Measurements from ENCODE around the gene TBX21.

Gene TBX21

GRCh38 chr17:47728214-47728877 is 4.7 kb upstream of the TBX21 start:
- Histone ChIP-seq H3K27me3 (ENCODE audit: insufficient read depth, insufficient read length) (peaks cover 34% of the 10 kb centered on the region), H3K9ac (ENCODE audit: insufficient read length, low read depth) (no peak overlapping the region), H3K4me3 (ENCODE audit: insufficient read length, low read depth) (no peak overlapping the region), H3K4me1 (ENCODE audit: insufficient read depth, insufficient read length) (peaks cover 17% of the 10 kb centered on the region), H3K36me3 (ENCODE audit: insufficient read depth, insufficient read length, low read length) (no peaks in the 10 kb centered on the region), H3K9me3 (ENCODE audit: insufficient read depth, low read length) (no peaks in the 10 kb centered on the region)
- no peak for TF ChIP-seq ZNF274 (IDR thresholded peaks at IDR 0.05; ENCODE audit: low read depth, low read length)
- TF ChIP-seq SUZ12 (IDR thresholded peaks at IDR 0.05; ENCODE audit: extremely low read depth, insufficient read depth, insufficient read length), result no peak
- no peak for TF ChIP-seq YY1 (IDR thresholded peaks at IDR 0.05; ENCODE audit: insufficient read depth, insufficient read length)
- no peak for DNase-seq (ENCODE audit: low read depth, low spot score)

DNA sequence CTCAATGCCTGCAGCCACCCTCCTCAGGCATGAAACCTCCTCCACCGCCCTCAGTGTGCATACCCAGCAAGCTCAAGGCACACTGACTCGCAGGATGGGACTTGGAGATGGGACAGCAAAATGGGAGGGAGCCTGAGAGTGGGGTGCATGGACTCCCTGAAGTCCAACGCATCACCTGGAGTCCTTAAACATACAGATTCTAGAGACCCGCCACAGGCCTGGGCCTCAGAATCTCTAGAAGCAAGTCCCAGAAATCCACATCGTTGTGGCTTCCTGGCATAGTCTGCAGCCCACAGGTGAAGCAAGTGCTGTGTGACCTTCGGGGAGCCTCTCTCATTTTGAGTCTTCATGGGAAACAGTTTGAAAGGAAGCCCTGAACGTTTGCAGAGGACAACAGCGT is 3.6 kb upstream of the TBX21 start:
- Histone ChIP-seq H3K9ac (ENCODE audit: insufficient read length, low read depth) (no peak overlapping the region), H3K4me1 (ENCODE audit: insufficient read depth, insufficient read length) (peaks cover 15% of the 10 kb centered on the region), H3K4me3 (ENCODE audit: insufficient read length, low read depth) (no peak overlapping the region), H3K9me3 (ENCODE audit: insufficient read depth, low read length) (no peaks in the 10 kb centered on the region), H3K36me3 (ENCODE audit: insufficient read depth, insufficient read length, low read length) (no peaks in the 10 kb centered on the region), H3K27me3 (ENCODE audit: insufficient read depth, insufficient read length) (peaks cover 43% of the 10 kb centered on the region)
- no peak for DNase-seq (ENCODE audit: low read depth, low spot score)
- TF ChIP-seq ZNF274 (IDR thresholded peaks at IDR 0.05; ENCODE audit: low read depth, low read length), result no peak
- no peak for TF ChIP-seq SUZ12 (IDR thresholded peaks at IDR 0.05; ENCODE audit: extremely low read depth, insufficient read depth, insufficient read length)
- TF ChIP-seq YY1 (IDR thresholded peaks at IDR 0.05; ENCODE audit: insufficient read depth, insufficient read length), result no peak

DNA sequence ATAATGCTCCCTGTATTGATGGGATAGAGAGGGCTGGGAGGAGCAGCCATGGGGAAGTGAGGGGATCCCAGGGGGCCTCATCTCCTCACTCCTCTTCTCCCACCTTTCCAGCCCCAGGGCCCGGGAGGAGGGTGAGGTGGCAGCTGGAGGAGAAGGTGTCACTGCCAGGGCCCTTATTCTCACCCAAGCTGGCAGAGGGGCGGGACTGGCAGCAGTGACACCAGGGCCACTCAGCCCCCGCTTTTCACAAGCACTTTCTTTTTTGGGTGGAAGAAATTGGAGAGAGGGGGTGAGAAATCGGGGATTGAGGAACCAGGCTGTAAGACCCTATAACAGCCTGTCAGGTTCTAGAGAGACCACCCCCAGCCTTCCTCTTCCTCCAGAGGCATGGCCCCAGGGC is 2.4 kb upstream of the TBX21 start:
- no peak for TF ChIP-seq ZNF274 (IDR thresholded peaks at IDR 0.05; ENCODE audit: low read depth, low read length)
- no peak for TF ChIP-seq SUZ12 (IDR thresholded peaks at IDR 0.05; ENCODE audit: extremely low read depth, insufficient read depth, insufficient read length)
- no peak for TF ChIP-seq YY1 (IDR thresholded peaks at IDR 0.05; ENCODE audit: insufficient read depth, insufficient read length)
- Histone ChIP-seq H3K36me3 (ENCODE audit: insufficient read depth, insufficient read length, low read length) (no peaks in the 10 kb centered on the region), H3K4me3 (ENCODE audit: insufficient read length, low read depth) (no peak overlapping the region), H3K9ac (ENCODE audit: insufficient read length, low read depth) (no peak overlapping the region), H3K9me3 (ENCODE audit: insufficient read depth, low read length) (no peaks in the 10 kb centered on the region), H3K27me3 (ENCODE audit: insufficient read depth, insufficient read length) (peaks cover 55% of the 10 kb centered on the region), H3K4me1 (ENCODE audit: insufficient read depth, insufficient read length) (peaks cover 15% of the 10 kb centered on the region)
- no peak for DNase-seq (ENCODE audit: low read depth, low spot score)

DNA sequence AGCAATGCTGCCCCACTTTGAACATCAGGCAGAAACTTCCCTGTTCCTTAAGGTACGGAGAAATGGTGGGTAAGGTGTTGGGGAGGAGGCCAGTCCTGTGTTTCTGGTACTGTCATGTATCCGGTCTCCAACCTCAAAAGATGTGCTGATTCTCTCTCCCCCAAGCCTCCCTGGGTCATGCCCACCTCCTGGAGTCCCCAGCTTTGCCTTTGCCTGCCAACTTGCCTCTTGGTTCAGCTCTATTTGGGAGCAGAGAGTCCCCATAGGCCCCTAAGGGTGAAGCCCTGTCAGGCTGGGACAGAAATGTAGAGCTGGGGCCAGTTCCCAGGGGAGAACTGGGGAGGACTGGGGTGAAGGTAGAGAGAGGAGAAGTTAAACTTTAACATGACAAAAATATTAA is 1.6 kb upstream of the TBX21 start:
- H3K4me1 ChIP-seq (ENCODE audit: insufficient read depth, insufficient read length), result peaks cover 15% of the 10 kb centered on the region
- TF ChIP-seq SUZ12 (IDR thresholded peaks at IDR 0.05; ENCODE audit: extremely low read depth, insufficient read depth, insufficient read length) (no peak), YY1 (IDR thresholded peaks at IDR 0.05; ENCODE audit: insufficient read depth, insufficient read length) (no peak), ZNF274 (IDR thresholded peaks at IDR 0.05; ENCODE audit: low read depth, low read length) (no peak)
- H3K27me3 ChIP-seq (ENCODE audit: insufficient read depth, insufficient read length), result peaks cover 62% of the 10 kb centered on the region
- H3K4me3 ChIP-seq (ENCODE audit: insufficient read length, low read depth), result no peak overlapping the region
- H3K9ac ChIP-seq (ENCODE audit: insufficient read length, low read depth), result no peak overlapping the region
- no peak for DNase-seq (ENCODE audit: low read depth, low spot score)
- H3K36me3 ChIP-seq (ENCODE audit: insufficient read depth, insufficient read length, low read length), result no peaks in the 10 kb centered on the region
- no peaks in the 10 kb centered on the region for H3K9me3 ChIP-seq (ENCODE audit: insufficient read depth, low read length)

GRCh38 chr17:47732399-47733046 is 513 bp upstream of the TBX21 start:
- no peaks in the 10 kb centered on the region for H3K36me3 ChIP-seq (ENCODE audit: insufficient read depth, insufficient read length, low read length)
- peak overlapping the region; percentile 29 for H3K4me3 ChIP-seq (ENCODE audit: insufficient read length, low read depth)
- no peak for DNase-seq (ENCODE audit: low read depth, low spot score)
- H3K9ac ChIP-seq (ENCODE audit: insufficient read length, low read depth), result no peak overlapping the region
- no peaks in the 10 kb centered on the region for H3K9me3 ChIP-seq (ENCODE audit: insufficient read depth, low read length)
- TF ChIP-seq ZNF274 (IDR thresholded peaks at IDR 0.05; ENCODE audit: low read depth, low read length), result no peak
- no peak for TF ChIP-seq YY1 (IDR thresholded peaks at IDR 0.05; ENCODE audit: insufficient read depth, insufficient read length)
- no peak for TF ChIP-seq SUZ12 (IDR thresholded peaks at IDR 0.05; ENCODE audit: extremely low read depth, insufficient read depth, insufficient read length)
- H3K4me1 ChIP-seq (ENCODE audit: insufficient read depth, insufficient read length), result peaks cover 7% of the 10 kb centered on the region
- peaks cover 71% of the 10 kb centered on the region for H3K27me3 ChIP-seq (ENCODE audit: insufficient read depth, insufficient read length)

DNA sequence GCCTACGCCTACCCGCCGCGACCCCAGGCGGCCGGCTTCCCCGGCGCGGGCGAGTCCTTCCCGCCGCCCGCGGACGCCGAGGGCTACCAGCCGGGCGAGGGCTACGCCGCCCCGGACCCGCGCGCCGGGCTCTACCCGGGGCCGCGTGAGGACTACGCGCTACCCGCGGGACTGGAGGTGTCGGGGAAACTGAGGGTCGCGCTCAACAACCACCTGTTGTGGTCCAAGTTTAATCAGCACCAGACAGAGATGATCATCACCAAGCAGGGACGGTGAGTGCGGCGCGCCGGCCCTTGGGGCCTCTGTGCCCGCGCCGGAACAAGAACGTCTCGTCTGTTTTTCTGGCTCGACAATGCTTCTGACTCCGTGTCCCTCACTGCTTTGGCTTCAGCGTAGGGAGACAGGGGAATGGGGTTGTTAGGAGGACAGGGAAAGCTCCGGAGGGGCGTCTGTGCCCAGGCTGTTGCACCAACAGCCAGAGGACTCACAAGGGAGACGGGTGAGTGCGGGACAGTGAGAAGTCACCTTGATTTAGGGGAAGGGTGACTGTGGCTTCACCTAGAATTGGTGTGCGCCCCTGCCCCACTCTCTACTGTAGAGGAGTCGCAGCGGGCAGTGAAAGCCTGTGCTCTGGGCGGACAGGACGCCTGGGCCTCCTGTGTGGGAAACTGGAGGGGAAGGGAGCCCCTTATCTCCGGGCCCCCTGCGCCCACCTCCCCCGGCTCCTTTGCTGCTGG is 806 bp downstream of the TBX21 start:
- Histone ChIP-seq H3K27me3 (ENCODE audit: insufficient read depth, insufficient read length) (peaks cover 71% of the 10 kb centered on the region), H3K9ac (ENCODE audit: insufficient read length, low read depth) (peak overlapping the region; percentile 74), H3K4me3 (ENCODE audit: insufficient read length, low read depth) (peak overlapping the region; percentile 59)

DNA sequence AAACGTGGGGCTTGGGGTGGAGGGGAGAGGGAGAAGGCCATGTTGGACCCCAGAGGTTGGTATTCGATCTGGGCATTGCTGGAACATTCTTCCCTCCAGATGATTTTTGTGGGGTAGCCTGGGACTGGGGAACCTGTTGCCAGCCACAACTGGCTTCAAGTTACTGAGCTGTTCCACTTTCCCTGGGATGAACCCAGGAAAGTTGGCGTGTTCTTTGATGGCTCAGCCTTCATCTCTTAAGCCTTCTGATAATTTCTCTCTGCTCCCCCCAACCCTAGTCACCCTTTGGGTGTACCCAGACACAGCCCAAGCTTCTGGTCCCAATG is 2.1 kb downstream of the TBX21 start:
- Histone ChIP-seq H3K9me3 (ENCODE audit: insufficient read depth, low read length) (no peaks in the 10 kb centered on the region), H3K4me1 (ENCODE audit: insufficient read depth, insufficient read length) (peaks cover 7% of the 10 kb centered on the region), H3K36me3 (ENCODE audit: insufficient read depth, insufficient read length, low read length) (no peaks in the 10 kb centered on the region), H3K27me3 (ENCODE audit: insufficient read depth, insufficient read length) (peaks cover 67% of the 10 kb centered on the region), H3K4me3 (ENCODE audit: insufficient read length, low read depth) (no peak overlapping the region), H3K9ac (ENCODE audit: insufficient read length, low read depth) (no peak overlapping the region)
- DNase-seq (ENCODE audit: low read depth, low spot score), result no peak
- no peak for TF ChIP-seq ZNF274 (IDR thresholded peaks at IDR 0.05; ENCODE audit: low read depth, low read length)

More for the DNA sequence above, 806 bp downstream of the TBX21 start:
- Histone ChIP-seq H3K4me1 (ENCODE audit: insufficient read depth, insufficient read length) (peaks cover 7% of the 10 kb centered on the region), H3K9me3 (ENCODE audit: insufficient read depth, low read length) (no peaks in the 10 kb centered on the region), H3K36me3 (ENCODE audit: insufficient read depth, insufficient read length, low read length) (no peaks in the 10 kb centered on the region)
- TF ChIP-seq SUZ12 (IDR thresholded peaks at IDR 0.05; ENCODE audit: extremely low read depth, insufficient read depth, insufficient read length), result peak; percentile 66
- no peak for TF ChIP-seq YY1 (IDR thresholded peaks at IDR 0.05; ENCODE audit: insufficient read depth, insufficient read length)
- no peak for DNase-seq (ENCODE audit: low read depth, low spot score)

Data from NT2/D1 (cell line).